HepG2 (cell line): ENCODE results near the gene EPHA2. TPM values are rescaled to one million over a fixed set of nuclear protein-coding genes. Genes with fewer than 3 reads are reported as not detected.

Source experiments
- ARID4A ChIP-seq: sonication (generic); formaldehyde crosslinking; IDR thresholded peaks from 2 replicates; pipeline ENCODE4 v1.5.0; 2020; ENCODE audit warnings: mild to moderate bottlenecking, missing genetic modification reagents, borderline replicate concordance
- CREBL2 ChIP-seq: sonication (generic); formaldehyde crosslinking; IDR thresholded peaks from 2 replicates; pipeline ENCODE4 v1.8.1; 2023; ENCODE audit warnings: missing genetic modification reagents, mild to moderate bottlenecking, borderline replicate concordance
- DNMT1 ChIP-seq: sonication (generic); formaldehyde crosslinking; IDR thresholded peaks from 2 replicates; pipeline ENCODE4 v1.5.1; 2020; ENCODE audit warnings: mild to moderate bottlenecking, missing genetic modification reagents
- E2F1 ChIP-seq: sonication (generic); formaldehyde crosslinking; IDR thresholded peaks from 2 replicates; pipeline ENCODE4 v1.5.0; 2020; ENCODE audit warnings: missing genetic modification reagents
- EED ChIP-seq: sonication (generic); formaldehyde crosslinking; IDR thresholded peaks from 2 replicates; pipeline ENCODE4 v1.5.0; 2020; ENCODE audit warnings: mild to moderate bottlenecking, missing genetic modification reagents
- GLI4 ChIP-seq: sonication (generic); formaldehyde crosslinking; IDR thresholded peaks from 2 replicates; pipeline ENCODE4 v1.5.1; 2020; ENCODE audit warnings: missing genetic modification reagents, mild to moderate bottlenecking, moderate library complexity, borderline replicate concordance
- GLMP ChIP-seq: sonication (generic); formaldehyde crosslinking; IDR thresholded peaks from 2 replicates; pipeline ENCODE4 v1.9.0; 2021; ENCODE audit warnings: missing genetic modification reagents, mild to moderate bottlenecking, borderline replicate concordance
- HES4 ChIP-seq: sonication (generic); formaldehyde crosslinking; IDR thresholded peaks from 2 replicates; pipeline ENCODE4 v1.9.0; 2021; ENCODE audit warnings: mild to moderate bottlenecking, missing genetic modification reagents, borderline replicate concordance
- KDM5B ChIP-seq: sonication (generic); formaldehyde crosslinking; IDR thresholded peaks from 2 replicates; pipeline ENCODE4 v1.4.0; 2020; ENCODE audit warnings: missing genetic modification reagents, mild to moderate bottlenecking, borderline replicate concordance
- MAZ ChIP-seq, 2 experiments: sonication (generic) in 1 of 2; formaldehyde crosslinking in 1 of 2; IDR thresholded peaks; 2 replicates each; pipeline versions ENCODE4 v1.5.0 to v1.6.1; 2012 to 2020; ENCODE audit warnings: low read depth in 2 of 2, mild to moderate bottlenecking in 2 of 2, borderline replicate concordance in 1 of 2, improper control_type of control experiment in 1 of 2, low read length in 1 of 2, missing genetic modification reagents in 1 of 2, moderate library complexity in 1 of 2
- NR2F6 ChIP-seq, 2 experiments: IDR thresholded peaks; 2 replicates each; pipeline ENCODE4 v1.6.1; 2016; ENCODE audit warnings: antibody characterized with exemption in 1 of 2, mild to moderate bottlenecking in 1 of 2
- PAX8 ChIP-seq: sonication (generic); formaldehyde crosslinking; IDR thresholded peaks from 2 replicates; pipeline ENCODE4 v1.8.0; 2022; ENCODE audit warnings: mild to moderate bottlenecking, missing genetic modification reagents, borderline replicate concordance
- SP2 ChIP-seq: sonication (generic); formaldehyde crosslinking; IDR thresholded peaks from 2 replicates; pipeline ENCODE4 v1.5.1; 2020; ENCODE audit warnings: mild to moderate bottlenecking, missing genetic modification reagents
- SRSF1 ChIP-seq: fragments of 200-400 bp; formaldehyde crosslinking; optimal IDR thresholded peaks from 2 replicates; pipeline ENCODE3; 2017; ENCODE audit warnings: mild to moderate bottlenecking, low read depth, low read length, moderate library complexity
- THAP11 ChIP-seq: IDR thresholded peaks from 2 replicates; pipeline ENCODE4 v1.6.1; 2016; ENCODE audit warnings: missing biosample characterization, missing genetic modification reagents
- THAP7 ChIP-seq: sonication (generic); formaldehyde crosslinking; IDR thresholded peaks from 2 replicates; pipeline ENCODE4 v1.8.1; 2023; ENCODE audit warnings: mild to moderate bottlenecking, missing genetic modification reagents
- ZNF101 ChIP-seq: sonication (generic); formaldehyde crosslinking; IDR thresholded peaks from 2 replicates; pipeline ENCODE4 v1.4.0; 2020; ENCODE audit warnings: mild to moderate bottlenecking, low read depth, missing genetic modification reagents, borderline replicate concordance
- ZNF17 ChIP-seq: sonication (generic); formaldehyde crosslinking; IDR thresholded peaks from 2 replicates; pipeline ENCODE4 v1.5.0; 2020; ENCODE audit warnings: mild to moderate bottlenecking, missing genetic modification reagents
- ZNF343 ChIP-seq: sonication (generic); formaldehyde crosslinking; IDR thresholded peaks from 2 replicates; pipeline ENCODE4 v1.4.0; 2020; ENCODE audit warnings: mild to moderate bottlenecking, missing genetic modification reagents
- ZNF543 ChIP-seq: sonication (generic); formaldehyde crosslinking; IDR thresholded peaks from 2 replicates; pipeline ENCODE4 v1.4.0; 2020; ENCODE audit warnings: mild to moderate bottlenecking, missing genetic modification reagents
- ZNF777 ChIP-seq: sonication (generic); formaldehyde crosslinking; IDR thresholded peaks from 2 replicates; pipeline ENCODE4 v1.4.0; 2020; ENCODE audit warnings: missing genetic modification reagents
- polyA plus RNA-seq, 8 experiments: library from polyadenylated mRNA; depleted of rRNA in 3 of 8; stranded (reverse) in 7 of 8; unstranded in 1 of 8; fragments of >200 nt; fragmentation: Illumina TruSeq in 4 of 8; extraction: Trizol in 4 of 8; gene quantifications; 2 replicates each; pipeline versions ENCODE4 v1.2.1 to v1.2.3, GENCODE V29; 2011 to 2016; ENCODE audit warnings: low read depth in 4 of 8, missing spikeins in 1 of 8, mixed read lengths in 1 of 8; ENCODE audit not compliant: insufficient read depth in 1 of 8
- total RNA-seq, 5 experiments: library from RNA; depleted of rRNA; stranded (reverse); fragments of >200 nt; fragmentation: Illumina TruSeq; extraction: Trizol; gene quantifications; 2 replicates each; pipeline ENCODE4 v1.2.3, GENCODE V29; 2016; ENCODE audit warnings: low read depth in 1 of 5

The EPHA2 gene
- total and polyA plus RNA-seq, 2 of the 13 experiments (the other 11 are each of a cell fraction or from before 2014, with no cell fraction given) = 33.6 to 53.6 TPM

- peak; percentile 77 for TF ChIP-seq ARID4A (CRISPR knock-in tag)
- TF ChIP-seq GLMP (CRISPR knock-in tag) = no peak
- TF ChIP-seq SRSF1 = no peak
- TF ChIP-seq ZNF343 = no peak
- no peak for TF ChIP-seq ZNF543
- no peak for TF ChIP-seq EED (CRISPR knock-in tag)
- peak; percentile 95 for TF ChIP-seq MAZ (IDR thresholded peaks at IDR 0.05; ENCODE audit: borderline replicate concordance, low read depth, low read length)
- peak; percentile 92 for TF ChIP-seq MAZ (CRISPR knock-in tag; IDR thresholded peaks at IDR 0.05; ENCODE audit: low read depth)
- no peak for TF ChIP-seq NR2F6 (IDR thresholded peaks at IDR 0.05)
- TF ChIP-seq NR2F6 (CRISPR knock-in tag; IDR thresholded peaks at IDR 0.05) = peak; percentile 38
- TF ChIP-seq THAP7 (CRISPR knock-in tag) = no peak
- TF ChIP-seq ZNF17 (CRISPR knock-in tag) = no peak
- TF ChIP-seq E2F1 (CRISPR knock-in tag) = no peak
- peak; percentile 65; the same call in 1 of the 2 replicates for TF ChIP-seq HES4 (CRISPR knock-in tag)
- TF ChIP-seq DNMT1 = no peak
- no peak for TF ChIP-seq PAX8 (CRISPR knock-in tag)
- no peak for TF ChIP-seq SP2 (CRISPR knock-in tag)
- TF ChIP-seq ZNF101 (CRISPR knock-in tag) = no peak
- TF ChIP-seq KDM5B (CRISPR knock-in tag) = no peak; the same call in 1 of the 2 replicates
- TF ChIP-seq ZNF777 = no peak
- peak; percentile 49; the same call in 1 of the 2 replicates for TF ChIP-seq THAP11 (CRISPR knock-in tag)
- no peak; the same call in 1 of the 2 replicates for TF ChIP-seq GLI4
- TF ChIP-seq CREBL2 = no peak; the same call in 1 of the 2 replicates
Observed at GRCh38 chr1:16155537-16156410, at the start of gene EPHA2 (continued).
